Skeletal muscle satellite cell (primary cell): ENCODE data around the gene PLCG2.

Experiments used
- H3K27me3 ChIP-seq: 2 replicates; pipeline ENCODE4 v1.7.0; 2013; ENCODE audit warnings: low read length; ENCODE audit not compliant: control insufficient read depth, insufficient read depth
- H3K36me3 ChIP-seq: 2 replicates; pipeline ENCODE4 v1.7.0; 2013; ENCODE audit warnings: mild to moderate bottlenecking, control low read depth, low read length; ENCODE audit not compliant: insufficient read depth
- H3K4me1 ChIP-seq: 2 replicates; pipeline ENCODE4 v1.7.0; 2013; ENCODE audit warnings: low read length; ENCODE audit not compliant: control insufficient read depth, insufficient read depth
- H3K4me2 ChIP-seq: 2 replicates; pipeline ENCODE4 v1.7.0; 2013; ENCODE audit warnings: mild to moderate bottlenecking, low read length
- H3K4me3 ChIP-seq: 2 replicates; pipeline ENCODE4 v1.7.0; 2013; ENCODE audit warnings: low read length
- H3K9ac ChIP-seq: 2 replicates; pipeline ENCODE4 v1.7.0; 2013; ENCODE audit warnings: mild to moderate bottlenecking, low read depth, low read length, moderate library complexity
- H3K9me3 ChIP-seq: replicated peaks from 2 replicates; pipeline ENCODE4 v1.7.0; 2013; ENCODE audit warnings: mild to moderate bottlenecking, control low read depth, low read length

Gene PLCG2

DNA sequence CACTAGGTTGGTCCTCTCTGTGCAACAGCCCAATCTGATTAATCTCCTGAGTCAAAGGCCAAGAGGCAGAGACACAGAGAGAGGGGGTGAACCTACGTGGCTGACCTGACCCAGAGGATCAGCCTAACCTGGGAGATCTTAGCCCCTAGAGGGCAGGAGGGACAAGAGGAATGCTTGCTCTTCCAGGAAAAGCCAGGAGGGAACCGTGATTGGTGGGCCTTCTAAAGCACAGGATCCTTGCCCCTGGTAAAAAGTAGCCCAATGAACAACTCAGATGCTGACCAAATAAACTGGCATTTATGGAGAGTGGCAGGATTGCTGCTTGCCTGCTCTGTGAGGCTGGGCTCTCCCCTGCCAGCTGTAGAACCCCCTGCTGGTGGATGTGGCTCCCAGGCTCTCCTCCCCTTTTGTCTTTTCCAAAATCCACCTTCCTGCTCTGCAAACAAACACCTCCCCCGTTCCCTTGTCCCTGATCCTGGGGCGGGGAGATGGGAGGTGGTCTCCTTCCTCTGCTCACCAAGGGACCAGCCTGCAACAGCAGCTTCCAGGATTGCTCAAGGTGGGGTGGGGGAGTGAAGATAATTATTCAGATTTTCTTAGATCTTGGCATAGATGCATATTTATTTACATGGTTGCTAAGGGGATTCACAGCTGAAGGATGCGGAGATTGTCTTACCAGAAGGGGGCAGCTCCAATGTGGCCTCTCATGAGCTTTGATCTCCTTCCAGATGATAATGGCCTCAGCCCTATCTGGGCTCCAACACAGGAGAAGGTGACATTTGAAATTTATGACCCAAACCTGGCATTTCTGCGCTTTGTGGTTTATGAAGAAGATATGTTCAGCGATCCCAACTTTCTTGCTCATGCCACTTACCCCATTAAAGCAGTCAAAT is 160.3 kb downstream of the PLCG2 start:
- Histone ChIP-seq H3K4me2 (no peak overlapping the region), H3K27me3 (peaks cover 26% of the 10 kb centered on the region), H3K9me3 (no peaks in the 10 kb centered on the region), H3K36me3 (no peaks in the 10 kb centered on the region), H3K4me1 (peaks cover 5% of the 10 kb centered on the region), H3K4me3 (no peak overlapping the region), H3K9ac (no peak overlapping the region)

DNA sequence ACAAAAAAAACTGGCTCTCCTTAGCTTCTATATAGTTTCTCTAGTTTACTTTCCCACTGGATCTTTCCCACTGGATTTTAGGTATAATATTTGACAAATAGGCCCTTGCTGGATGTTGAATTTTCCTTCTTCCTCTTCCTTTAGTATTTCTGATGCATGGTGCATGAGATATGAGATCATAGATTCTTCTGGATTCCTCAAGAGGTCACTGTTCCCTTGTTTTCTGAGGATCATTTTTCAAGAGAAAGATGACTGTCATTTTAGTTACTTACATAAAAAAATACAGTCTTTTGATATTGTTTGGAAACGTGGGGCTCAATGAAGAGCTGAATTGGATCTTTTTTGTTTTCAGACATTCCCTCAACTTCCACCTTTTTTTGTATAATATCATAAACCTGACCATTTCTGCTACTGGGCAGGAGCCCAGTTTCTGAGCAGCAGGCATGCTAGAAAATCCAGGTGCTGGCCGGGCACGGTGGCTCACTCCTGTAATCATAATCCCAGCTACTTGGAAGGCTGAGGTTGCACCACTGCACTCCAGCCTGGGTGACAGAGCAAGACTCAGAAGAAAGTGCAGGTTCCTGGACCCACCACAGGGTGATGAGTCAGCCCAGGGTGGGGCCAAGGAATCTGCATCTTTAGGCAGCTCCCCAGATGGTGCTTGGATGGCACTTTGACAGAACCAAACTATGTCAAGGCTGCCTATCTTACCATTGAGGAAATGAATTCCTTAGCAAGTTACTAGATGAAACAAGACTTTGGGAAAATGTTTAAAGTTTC is 161.9 kb downstream of the PLCG2 start:
- Histone ChIP-seq H3K4me3 (no peak overlapping the region), H3K36me3 (no peaks in the 10 kb centered on the region), H3K27me3 (peaks cover 26% of the 10 kb centered on the region), H3K9me3 (no peaks in the 10 kb centered on the region), H3K9ac (no peak overlapping the region), H3K4me1 (peaks cover 15% of the 10 kb centered on the region), H3K4me2 (peak overlapping the region; percentile 25)

DNA sequence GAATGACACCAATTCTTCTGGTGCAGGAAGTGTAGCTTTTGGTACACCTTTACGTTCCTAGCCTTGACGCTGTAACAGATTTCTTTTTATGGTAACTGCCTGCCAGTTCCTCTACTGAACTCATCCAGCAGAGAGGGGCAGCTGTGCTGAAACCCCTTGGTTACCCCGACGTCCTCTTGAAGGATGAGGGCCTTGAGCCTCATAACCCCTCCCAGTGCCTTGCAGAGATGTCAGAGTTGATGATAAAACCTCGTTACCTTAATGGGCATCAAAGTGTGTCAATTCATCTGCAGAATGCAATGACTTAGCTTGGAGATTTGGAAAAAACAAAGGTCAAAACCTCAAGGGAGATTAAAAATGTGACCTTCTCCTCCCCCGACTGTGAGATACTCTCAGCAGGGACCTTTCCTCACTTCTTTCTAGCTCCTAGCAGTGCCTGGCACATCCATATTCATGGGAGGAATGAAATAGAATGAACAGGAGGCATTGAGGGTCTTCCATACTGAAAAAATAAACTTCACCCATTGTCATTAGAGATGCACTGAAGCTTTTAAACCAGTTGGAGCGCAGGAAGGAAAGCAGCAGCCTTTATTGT is 163.0 kb downstream of the PLCG2 start:
- Histone ChIP-seq H3K4me3 (no peak overlapping the region), H3K4me2 (no peak overlapping the region), H3K36me3 (no peaks in the 10 kb centered on the region), H3K27me3 (peaks cover 26% of the 10 kb centered on the region), H3K4me1 (peaks cover 19% of the 10 kb centered on the region), H3K9me3 (no peaks in the 10 kb centered on the region), H3K9ac (no peak overlapping the region)

DNA sequence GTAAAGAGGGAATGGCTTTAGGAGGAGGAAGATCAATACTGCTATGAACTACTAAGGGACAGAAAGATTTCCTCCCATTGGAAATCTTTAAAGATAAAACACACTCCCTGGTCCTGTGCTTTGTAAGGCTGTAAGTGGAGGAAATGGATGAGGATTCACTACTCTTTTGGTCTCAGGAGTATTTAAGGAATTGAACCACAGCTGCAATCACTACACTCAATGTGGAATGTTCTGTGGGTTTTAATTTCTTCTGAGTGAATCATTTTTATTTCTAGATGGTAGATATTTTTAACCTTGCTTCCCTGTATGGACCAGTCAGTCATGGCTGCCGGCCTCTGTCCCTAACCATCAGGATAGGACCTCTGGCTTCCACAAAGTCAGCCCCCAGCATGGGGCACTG is 166.6 kb downstream of the PLCG2 start:
- H3K9ac ChIP-seq, result peak overlapping the region; percentile 52
- no peaks in the 10 kb centered on the region for H3K9me3 ChIP-seq
- peaks cover 19% of the 10 kb centered on the region for H3K4me1 ChIP-seq
- peaks cover 12% of the 10 kb centered on the region for H3K27me3 ChIP-seq
- peak overlapping the region; percentile 13 for H3K4me2 ChIP-seq
- H3K36me3 ChIP-seq, result no peaks in the 10 kb centered on the region
- no peak overlapping the region for H3K4me3 ChIP-seq

DNA sequence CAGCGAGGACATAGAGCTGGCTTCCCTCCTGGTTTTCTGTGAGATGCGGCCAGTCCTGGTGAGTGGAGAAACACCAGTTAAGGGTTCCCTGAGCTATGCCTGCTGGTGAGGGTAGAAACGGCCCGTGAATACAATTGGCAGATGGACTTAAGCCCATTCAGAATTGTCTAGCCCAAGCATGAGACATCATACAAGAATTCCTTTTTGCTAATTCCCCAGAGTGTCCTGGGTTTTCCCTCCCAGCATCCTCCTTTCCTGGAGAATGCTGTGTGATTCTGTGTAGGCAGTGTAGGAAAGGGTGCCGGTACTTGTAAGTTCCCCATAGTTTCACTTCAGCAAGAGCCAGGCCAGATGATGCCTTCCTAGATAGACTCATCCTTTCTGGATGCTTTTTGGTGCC is 167.1 kb downstream of the PLCG2 start:
- Histone ChIP-seq H3K4me2 (peak overlapping the region; percentile 13), H3K27me3 (peaks cover 12% of the 10 kb centered on the region), H3K9me3 (no peaks in the 10 kb centered on the region), H3K4me3 (no peak overlapping the region), H3K4me1 (peaks cover 15% of the 10 kb centered on the region), H3K36me3 (no peaks in the 10 kb centered on the region), H3K9ac (peak overlapping the region; percentile 51)

DNA sequence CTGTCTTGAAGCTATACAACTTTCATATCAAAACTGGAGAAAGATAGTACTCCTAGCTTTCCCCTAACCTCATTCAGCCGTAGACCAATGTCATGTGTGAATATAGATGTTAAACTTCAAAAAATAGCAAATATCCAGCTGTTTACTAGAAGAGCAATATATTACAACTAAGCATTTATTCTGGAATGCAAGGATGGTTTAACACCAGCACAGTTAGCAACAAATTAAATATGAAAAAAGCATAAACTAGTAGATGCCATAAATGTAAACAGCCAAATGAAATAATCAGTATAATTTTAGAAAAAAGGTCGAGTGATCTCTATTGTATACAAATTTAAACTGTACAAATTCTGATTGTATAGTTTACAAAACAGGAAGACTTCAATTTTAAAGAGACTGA is 172.5 kb downstream of the PLCG2 start:
- no peaks in the 10 kb centered on the region for H3K4me1 ChIP-seq
- H3K27me3 ChIP-seq, result peaks cover 8% of the 10 kb centered on the region
- H3K4me3 ChIP-seq, result no peak overlapping the region
- no peak overlapping the region for H3K4me2 ChIP-seq
- no peaks in the 10 kb centered on the region for H3K36me3 ChIP-seq
- H3K9me3 ChIP-seq, result no peaks in the 10 kb centered on the region
- no peak overlapping the region for H3K9ac ChIP-seq

DNA sequence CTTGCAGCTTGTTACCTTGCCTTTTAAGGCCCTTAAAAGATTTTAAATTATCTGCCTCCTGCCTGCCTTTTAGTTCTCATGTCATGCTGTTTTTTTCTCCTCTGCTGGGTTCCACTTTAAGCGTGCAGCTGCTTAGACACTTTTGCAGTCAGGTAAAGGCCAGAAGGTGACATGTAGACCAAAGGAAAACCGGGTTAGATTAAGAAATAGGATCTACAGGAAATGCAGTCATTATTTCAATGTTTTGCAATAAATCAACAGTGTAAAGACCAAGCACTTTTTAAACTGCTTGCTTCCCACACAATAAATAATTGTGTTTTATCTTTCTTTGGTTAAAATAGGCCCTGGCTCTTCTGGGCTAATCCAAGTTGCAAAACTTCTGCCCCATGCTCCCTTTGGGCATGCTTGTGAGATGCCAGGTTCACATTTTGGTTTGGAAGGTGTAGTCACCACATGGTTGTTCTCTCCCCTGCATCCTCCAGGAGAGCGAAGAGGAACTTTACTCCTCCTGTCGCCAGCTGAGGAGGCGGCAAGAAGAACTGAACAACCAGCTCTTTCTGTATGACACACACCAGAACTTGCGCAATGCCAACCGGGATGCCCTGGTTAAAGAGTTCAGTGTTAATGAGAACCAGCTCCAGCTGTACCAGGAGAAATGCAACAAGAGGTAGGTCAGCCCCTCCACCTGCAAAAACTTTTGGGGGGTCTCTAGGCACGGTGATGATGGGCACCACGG is 177.3 kb downstream of the PLCG2 start:
- Histone ChIP-seq H3K36me3 (no peaks in the 10 kb centered on the region), H3K4me3 (no peak overlapping the region), H3K9ac (no peak overlapping the region), H3K27me3 (peaks cover 4% of the 10 kb centered on the region), H3K9me3 (no peaks in the 10 kb centered on the region), H3K4me1 (no peaks in the 10 kb centered on the region), H3K4me2 (no peak overlapping the region)

DNA sequence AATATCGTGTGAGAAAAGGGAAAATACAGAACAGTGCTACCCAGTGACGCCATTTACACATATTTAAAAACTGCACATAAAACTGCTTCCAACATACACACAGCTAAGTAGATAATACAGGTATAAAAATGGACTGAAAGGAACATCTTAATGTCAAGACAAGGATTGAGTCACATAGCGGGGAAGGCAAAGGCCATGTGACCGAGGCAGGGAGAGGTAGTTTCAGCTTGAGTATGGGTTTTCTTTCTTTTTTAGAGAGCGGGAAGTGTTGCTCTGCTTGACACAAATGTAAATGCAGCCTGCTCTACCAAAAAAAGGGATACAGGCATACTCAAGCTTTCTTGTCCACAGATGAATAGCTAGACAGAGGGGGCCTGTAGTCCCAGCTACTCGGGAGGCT is 185.7 kb downstream of the PLCG2 start:
- Histone ChIP-seq H3K9ac (no peak overlapping the region), H3K4me3 (no peak overlapping the region), H3K9me3 (no peaks in the 10 kb centered on the region), H3K4me2 (no peak overlapping the region), H3K4me1 (no peaks in the 10 kb centered on the region), H3K36me3 (no peaks in the 10 kb centered on the region), H3K27me3 (peaks cover 12% of the 10 kb centered on the region)

DNA sequence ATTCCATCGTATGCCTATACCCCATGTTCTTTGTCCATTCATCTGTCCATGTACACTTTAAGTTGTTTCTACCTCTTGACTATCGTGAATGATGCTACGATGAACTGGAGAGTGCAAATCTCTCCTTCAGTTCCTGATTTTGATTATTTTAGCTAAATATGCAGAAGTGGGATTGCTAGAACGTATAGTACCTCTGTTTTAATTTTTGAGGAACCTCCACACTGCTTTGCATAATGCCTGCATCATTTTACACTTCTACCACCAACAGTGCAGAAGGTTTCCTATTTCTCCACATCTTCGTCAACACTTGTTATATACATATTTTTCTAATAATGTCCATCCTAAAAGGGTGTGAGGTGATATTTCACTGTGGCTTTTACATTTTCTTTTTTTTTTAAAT is 188.3 kb downstream of the PLCG2 start:
- H3K27me3 ChIP-seq, result peaks cover 12% of the 10 kb centered on the region
- no peaks in the 10 kb centered on the region for H3K4me1 ChIP-seq
- no peak overlapping the region for H3K4me3 ChIP-seq
- H3K4me2 ChIP-seq, result no peak overlapping the region
- H3K9ac ChIP-seq, result no peak overlapping the region
- H3K36me3 ChIP-seq, result no peaks in the 10 kb centered on the region
- no peaks in the 10 kb centered on the region for H3K9me3 ChIP-seq

DNA sequence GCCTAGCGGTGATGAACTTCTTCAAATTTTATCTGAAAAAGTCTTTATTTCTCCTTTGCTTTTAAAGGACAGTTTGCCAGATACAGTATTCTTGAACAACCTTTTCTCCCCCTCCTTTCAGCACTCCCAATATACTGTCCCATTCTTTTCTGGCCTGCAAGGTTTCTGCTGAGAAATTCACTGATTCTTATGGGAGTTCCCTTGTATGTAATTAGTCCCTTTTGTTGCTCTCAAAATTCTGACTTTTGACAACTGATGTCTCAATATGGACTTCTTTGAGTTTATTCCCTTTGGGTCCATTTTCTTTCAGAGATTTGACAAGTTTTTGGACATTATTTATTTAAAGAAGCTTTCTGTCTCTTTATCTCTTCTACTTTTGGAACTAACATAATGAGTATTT is 192.8 kb downstream of the PLCG2 start:
- Histone ChIP-seq H3K36me3 (no peaks in the 10 kb centered on the region), H3K9me3 (no peaks in the 10 kb centered on the region), H3K4me1 (no peaks in the 10 kb centered on the region), H3K4me3 (no peak overlapping the region), H3K9ac (no peak overlapping the region), H3K4me2 (no peak overlapping the region), H3K27me3 (peaks cover 8% of the 10 kb centered on the region)

DNA sequence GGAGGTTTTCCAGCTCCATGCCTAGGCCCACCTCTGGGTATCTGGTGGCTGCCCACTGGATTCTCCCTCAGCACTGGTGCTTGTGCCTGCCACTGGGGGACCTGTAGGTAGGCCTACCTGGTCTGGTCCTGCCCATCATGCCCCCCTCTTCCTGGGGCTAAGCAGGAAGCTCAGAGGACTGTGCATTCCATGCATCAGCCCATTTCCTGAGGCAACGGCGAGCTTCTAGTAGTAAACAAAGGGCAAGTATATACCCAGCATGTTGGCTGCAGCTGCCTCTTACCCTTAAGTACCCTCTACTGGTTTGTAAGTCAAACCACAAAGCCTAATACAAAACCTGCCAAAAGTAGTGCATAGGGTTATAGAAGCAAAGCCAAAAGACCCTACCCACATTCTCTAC is 194.6 kb downstream of the PLCG2 start:
- Histone ChIP-seq H3K4me3 (no peak overlapping the region), H3K4me1 (no peaks in the 10 kb centered on the region), H3K4me2 (no peak overlapping the region), H3K9ac (no peak overlapping the region), H3K27me3 (no peaks in the 10 kb centered on the region), H3K9me3 (no peaks in the 10 kb centered on the region), H3K36me3 (no peaks in the 10 kb centered on the region)
